ENCODE measurements around the gene ETF1.
A peak's percentile ranks its signal among the peaks of the same experiment; 100 is the strongest.

ETF1 gene

DNA sequence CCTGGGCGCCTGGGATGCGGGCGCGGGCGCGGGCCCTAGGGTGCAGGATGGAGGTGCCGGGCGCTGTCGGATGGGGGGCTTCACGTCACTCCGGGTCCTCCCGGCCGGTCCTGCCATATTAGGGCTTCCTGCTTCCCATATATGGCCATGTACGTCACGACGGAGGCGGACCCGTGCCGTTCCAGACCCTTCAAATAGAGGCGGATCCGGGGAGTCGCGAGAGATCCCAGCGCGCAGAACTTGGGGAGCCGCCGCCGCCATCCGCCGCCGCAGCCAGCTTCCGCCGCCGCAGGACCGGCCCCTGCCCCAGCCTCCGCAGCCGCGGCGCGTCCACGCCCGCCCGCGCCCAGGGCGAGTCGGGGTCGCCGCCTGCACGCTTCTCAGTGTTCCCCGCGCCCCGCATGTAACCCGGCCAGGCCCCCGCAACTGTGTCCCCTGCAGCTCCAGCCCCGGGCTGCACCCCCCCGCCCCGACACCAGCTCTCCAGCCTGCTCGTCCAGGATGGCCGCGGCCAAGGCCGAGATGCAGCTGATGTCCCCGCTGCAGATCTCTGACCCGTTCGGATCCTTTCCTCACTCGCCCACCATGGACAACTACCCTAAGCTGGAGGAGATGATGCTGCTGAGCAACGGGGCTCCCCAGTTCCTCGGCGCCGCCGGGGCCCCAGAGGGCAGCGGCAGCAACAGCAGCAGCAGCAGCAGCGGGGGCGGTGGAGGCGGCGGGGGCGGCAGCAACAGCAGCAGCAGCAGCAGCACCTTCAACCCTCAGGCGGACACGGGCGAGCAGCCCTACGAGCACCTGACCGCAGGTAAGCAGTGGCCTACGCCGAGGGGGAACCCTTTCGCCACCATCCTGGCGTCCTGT is 77.5 kb downstream of the ETF1 start, which contains the start of gene EGR1:
TSS of gene EGR1 (plus strand) at position 219 of the 864 bp plus-strand sequence. CDS start at position 502, 283 bp downstream.
- DNase-seq: peak; percentile 90 to 100 (median 98)

DNA sequence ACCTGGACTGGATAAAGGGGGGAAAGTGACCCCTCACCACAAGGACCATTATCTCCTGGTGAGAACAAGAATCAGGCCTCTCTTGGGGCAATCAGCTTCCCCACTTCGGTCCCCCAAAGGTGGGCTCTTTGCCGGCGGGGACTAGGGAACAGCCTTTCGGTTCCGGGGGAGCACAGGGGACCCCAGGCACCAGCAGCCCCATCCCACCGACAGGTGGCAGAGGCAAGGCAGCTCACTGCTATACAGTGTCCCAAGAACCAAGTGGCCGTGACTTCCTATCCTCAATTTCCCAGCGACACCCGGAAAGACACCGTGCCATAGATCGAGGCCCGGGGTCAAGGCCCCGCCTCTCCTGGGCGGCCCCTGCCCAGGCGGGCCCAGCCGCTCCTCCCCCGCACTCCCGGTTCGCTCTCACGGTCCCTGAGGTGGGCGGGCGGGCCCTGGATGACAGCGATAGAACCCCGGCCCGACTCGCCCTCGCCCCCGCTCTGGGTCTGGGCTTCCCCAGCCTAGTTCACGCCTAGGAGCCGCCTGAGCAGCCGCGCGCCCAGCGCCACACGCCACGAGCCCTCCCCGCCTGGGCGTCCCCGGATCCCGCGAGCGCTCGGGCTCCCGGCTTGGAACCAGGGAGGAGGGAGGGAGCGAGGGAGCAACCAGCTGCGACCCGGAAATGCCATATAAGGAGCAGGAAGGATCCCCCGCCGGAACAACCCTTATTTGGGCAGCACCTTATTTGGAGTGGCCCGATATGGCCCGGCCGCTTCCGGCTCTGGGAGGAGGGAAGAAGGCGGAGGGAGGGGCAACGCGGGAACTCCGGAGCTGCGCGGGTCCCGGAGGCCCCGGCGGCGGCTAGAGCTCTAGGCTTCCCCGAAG is 78.4 kb downstream of the ETF1 start:
- DNase-seq: peak; percentile 92 to 100 (median 98)

DNA sequence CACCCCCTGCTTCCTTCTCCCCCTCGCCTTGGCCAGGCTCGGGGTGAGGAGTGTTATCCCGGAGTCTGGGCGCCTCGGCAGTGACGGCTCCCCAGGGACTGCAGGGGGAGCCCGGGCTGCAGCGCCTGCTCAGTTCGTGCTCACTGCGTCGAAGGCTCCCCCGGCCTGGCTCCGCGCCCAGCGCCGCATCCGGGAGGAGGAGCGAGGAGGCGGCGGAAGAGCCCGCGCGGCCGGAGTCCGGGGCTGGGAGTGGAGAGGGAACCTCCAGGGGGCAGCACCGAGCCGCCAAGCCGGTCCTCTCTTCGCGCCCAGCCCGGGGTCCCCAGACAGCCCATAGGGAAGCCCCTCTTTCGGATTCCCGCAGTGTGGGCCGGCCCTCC is 79.0 kb downstream of the ETF1 start:
- DNase-seq: peak; percentile 25 to 93 (median 85)

DNA sequence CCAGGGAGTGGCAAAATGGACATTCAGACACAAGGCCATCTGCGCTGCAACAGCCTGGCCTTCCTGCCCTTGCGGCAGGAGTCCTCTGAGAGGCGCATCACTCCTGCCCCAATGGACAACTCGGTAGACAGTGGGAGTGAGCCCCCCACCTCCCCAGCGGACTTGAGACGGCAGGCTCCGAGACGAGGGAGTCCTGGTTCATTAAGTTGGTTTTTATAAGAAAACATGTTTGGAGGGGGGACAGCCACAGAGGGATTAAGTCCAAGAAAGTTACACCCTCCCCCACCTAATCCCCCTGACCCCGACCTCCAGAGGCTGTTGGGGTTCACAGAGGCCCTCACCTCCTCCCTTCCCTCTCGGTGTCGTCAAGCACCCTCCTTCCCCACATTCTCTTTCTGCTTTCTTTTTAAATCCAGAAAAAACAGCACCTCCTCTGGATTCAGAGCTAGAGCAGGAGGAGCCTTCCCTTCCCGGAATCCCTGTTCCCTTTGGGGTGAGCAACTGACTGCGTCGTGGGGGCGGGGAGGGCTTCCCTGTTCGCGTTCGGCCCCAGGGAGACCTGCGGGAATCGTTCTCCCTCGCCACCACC is 79.5 kb downstream of the ETF1 start:
- DNase-seq: no peak

DNA sequence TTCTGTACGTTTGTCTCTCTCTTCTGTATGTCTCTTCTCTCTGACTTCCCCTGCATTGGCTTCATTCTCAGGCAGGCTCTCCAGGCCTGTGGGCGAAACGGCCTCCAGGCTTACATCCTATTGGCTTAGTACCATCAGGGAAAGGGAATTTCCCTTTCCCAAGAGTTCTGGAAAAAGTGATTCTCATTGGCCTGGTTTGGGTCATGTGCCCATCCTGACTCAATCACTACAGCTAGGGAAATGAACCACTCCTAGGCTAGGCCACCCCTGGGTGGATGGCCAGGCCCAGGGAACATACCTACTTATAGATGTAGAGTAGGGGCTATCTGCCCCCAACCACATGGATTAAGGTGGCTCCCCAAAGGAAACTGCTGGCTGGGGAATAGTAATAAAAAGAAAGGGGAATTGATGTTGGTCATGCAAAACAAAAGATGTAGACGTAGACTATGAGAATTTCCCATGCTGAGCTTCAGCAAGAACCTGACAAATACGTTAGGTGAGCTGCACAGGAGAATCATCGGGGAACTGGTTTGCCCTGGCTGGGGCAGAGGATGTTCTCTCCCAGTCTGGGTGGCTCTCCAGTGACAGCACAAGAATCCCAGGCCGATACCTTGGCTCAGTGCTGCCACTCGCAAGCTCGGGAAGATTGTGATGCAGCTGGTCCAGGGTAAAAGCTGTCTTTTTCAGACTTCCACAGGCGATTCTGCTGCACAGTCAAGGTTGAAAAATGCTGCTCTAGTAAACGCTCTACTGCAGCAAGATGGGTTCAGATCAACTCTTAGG is 81.5 kb downstream of the ETF1 start:
- no peak for DNase-seq

DNA sequence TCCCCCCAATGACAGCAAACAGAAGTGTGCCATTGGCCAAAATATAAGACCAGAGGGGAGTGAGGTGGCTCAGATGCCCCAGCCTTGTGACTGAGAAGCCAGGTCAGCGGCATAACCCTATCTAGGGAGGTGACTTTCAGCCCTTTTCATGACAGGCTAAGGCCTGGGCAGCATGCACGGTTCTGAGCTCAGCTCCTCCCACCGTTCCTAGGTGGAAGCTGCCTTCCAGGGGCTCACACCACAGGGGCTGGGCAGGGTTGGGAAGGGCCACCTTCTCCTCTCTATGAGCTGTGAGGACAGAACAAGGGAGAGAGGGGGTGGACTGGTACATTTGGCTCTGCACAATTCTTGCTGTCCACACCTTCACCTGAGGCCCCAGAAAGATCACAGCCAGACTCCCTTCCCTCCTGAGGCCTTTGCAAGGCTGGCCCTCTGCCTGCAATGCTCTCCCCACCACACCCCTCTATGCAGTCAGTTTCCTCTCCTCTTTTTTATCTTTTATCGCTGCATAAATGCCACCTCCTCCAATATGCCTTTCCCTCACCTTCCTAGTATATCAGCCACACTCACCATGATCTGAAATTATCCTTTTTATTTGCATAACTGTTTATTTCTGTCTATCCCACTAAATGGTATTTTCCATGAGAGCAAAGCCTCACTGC is 82.9 kb downstream of the ETF1 start:
- no peak for DNase-seq

DNA sequence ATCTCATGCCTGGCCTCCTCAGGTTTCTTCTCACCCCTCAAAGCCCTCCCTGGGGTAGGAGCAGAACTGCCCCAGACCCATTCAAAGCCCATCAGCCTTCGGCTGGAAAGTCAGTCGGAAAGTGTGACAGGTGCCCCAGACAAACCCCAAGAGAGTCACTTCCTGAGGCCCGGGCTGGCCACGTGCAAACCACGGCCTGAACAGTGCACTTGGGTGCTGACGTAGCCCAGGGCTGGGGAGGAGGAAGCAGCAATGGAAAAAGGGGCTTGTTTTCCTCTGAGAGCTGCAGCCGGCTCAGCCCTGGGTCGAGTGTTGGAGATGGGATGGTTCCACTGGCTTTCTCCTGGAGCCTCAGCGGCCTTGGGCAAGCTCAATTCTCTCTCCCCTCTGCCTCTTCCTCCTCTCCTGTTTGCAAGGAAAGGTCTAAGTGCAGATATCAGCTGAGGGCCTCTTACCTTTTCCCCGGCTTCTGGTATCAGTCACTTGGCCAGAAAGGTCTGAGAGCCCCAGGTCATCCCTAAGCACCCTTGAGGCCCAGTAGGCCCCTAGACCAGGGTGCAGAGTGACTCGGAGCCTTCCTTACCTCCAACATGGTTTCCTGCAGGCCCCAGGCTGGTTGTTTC is 83.6 kb downstream of the ETF1 start:
- DNase-seq: peak in 17 of 56 donors; percentile 12 to 50 (median 41)

DNA sequence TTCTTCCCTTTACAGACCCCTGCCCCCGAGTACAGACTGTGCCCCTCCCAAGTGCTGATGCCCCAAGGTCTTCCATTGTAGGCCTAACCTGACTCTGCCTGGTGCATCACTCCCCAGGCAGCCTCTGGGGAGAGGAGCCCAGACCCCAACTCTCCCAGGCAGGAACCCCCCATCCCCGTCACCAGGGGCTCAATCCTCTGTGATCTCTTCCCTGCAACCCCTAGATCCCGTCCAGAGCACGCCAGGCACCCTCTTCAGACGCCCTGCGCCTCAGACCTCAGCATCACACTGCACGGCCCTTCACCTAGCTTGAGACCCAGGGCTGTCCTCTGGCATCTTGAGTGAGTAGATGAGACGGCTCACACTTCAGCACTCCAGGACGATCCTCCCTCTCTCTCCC is 84.2 kb downstream of the ETF1 start:
- no peak for DNase-seq

DNA sequence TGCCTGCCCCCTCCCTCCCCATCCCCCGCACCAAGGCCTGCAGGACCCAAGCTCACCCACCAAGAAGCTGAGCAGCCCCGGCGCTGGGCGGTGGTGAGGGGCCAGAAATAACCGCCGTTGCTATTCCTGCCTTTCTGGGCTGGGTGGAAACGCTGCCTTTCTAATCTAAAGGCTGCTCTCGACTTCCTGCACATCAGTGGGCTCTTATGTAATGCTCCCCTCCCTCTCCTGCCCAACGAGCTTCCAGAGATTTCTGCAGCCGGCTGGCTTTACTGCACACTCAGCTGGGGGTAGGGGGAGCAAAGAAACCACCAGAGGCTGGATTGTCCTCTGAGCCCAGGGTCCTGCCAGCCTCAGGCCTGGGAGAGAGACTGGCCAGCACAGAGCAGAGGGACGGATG is 84.7 kb downstream of the ETF1 start:
- DNase-seq: peak in 17 of 56 donors; percentile 12 to 58 (median 32)

DNA sequence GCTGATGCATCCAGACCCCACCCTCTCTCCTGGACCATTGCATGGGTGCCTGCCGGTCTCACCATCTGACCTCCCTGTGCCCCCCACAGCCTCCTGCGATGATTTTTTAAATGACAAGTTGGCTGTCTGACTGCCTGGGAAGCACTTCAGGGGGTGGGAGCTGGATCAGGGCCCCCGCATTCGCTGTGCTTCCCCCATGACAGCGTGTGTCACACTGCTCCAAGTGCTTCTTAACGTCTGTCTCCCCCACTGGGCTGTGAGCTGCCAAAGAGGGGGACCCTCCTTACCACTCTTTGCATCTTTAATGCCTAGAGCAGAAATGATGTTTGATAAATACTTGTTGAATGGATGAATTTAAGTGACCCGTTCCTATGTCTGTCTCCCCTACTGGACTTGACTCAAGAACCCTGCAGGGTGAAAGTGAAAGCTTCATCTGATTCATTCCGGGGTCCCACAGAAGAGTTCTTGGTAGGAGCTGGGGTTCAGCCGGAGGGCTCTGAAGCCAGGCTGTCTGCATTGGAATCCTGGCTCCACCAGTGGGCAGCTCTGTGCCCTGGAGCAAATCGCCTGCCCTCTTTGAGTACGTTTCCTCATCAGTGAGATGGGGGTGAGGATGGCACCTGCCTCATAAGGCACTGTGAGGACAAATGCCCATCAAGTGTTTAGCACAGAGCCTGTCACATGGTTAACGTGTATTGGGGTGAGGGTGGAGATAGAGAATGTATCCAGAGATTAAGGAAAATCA is 85.3 kb downstream of the ETF1 start:
- DNase-seq: no peak

All from amygdala (tissue), 56 donors.